ENCODE measurements around the gene CRKL.
"Not testable (repeated sequence)": the region's sequence is repeated elsewhere in the genome, so short reads cannot be mapped to it uniquely, and the experiment has no call there.

Gene CRKL

GRCh38 chr22:20935780-20936539 is 18.8 kb downstream of the CRKL start:
- not testable (repeated sequence) for DNase-seq

GRCh38 chr22:20937031-20937793 is 20.0 kb downstream of the CRKL start:
- DNase-seq = no peak

- DNase-seq = no peak
These were observed 20.8 kb downstream of the CRKL start for GRCh38 chr22:20937794-20938671.

GRCh38 chr22:20939457-20940185 is 22.4 kb downstream of the CRKL start:
- DNase-seq = not testable (repeated sequence)

GRCh38 chr22:20940186-20940651 is 23.0 kb downstream of the CRKL start:
- no peak for DNase-seq

- DNase-seq = no peak
These were observed 23.7 kb downstream of the CRKL start for GRCh38 chr22:20940904-20941385.

GRCh38 chr22:20942203-20942902 is 25.1 kb downstream of the CRKL start:
- not testable (repeated sequence) for DNase-seq

GRCh38 chr22:20943104-20943933 is 26.1 kb downstream of the CRKL start:
- DNase-seq = no peak

GRCh38 chr22:20944042-20944441 is 26.8 kb downstream of the CRKL start:
- DNase-seq = no peak

GRCh38 chr22:20945578-20945934 is 28.3 kb downstream of the CRKL start:
- no peak for DNase-seq

- no peak for DNase-seq
These were observed 29.1 kb downstream of the CRKL start for GRCh38 chr22:20946080-20946986.

GRCh38 chr22:20946991-20947390 is 29.8 kb downstream of the CRKL start:
- DNase-seq = no peak

- DNase-seq = no peak
These were observed 31.2 kb downstream of the CRKL start for GRCh38 chr22:20948450-20948849.

- DNase-seq = no peak
These were observed 31.8 kb downstream of the CRKL start for GRCh38 chr22:20948989-20949388.

- DNase-seq = no peak
These were observed 32.5 kb downstream of the CRKL start for GRCh38 chr22:20949698-20950183.

GRCh38 chr22:20951151-20951931 is 34.1 kb downstream of the CRKL start:
- no peak for DNase-seq

- no peak for DNase-seq
These were observed 34.7 kb downstream of the CRKL start for GRCh38 chr22:20951932-20952380.

GRCh38 chr22:20952544-20953341 is 35.5 kb downstream of the CRKL start:
- DNase-seq = no peak

All from GOT3 (cell line).